ENCODE measurements around the gene GAS5.
A peak's percentile ranks its signal among the peaks of the same experiment; 100 is the strongest.
"Not testable (repeated sequence)": the region's sequence is repeated elsewhere in the genome, so short reads cannot be mapped to it uniquely, and the experiment has no call there.

GAS5 gene

DNA sequence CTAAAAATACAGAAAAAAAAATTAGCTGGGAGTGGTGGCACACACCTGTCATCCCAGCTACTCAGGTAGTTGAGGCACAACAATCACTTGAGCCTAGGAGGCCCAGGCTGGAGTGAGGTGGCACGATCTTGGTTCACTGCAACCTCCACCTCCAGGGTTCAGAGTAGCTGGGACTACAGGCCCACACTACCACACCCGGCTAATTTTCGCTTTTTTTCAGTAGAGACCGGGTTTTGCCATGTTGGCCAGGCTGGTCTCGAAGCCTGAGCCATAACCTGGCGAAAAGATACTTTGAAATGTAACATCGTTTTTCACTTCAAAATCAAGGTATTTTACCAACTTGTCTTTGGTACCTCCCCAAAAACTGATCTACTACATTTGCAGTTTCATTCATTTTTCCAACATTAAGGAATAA lies 6.1 kb downstream of the GAS5 start:
- H3K4me2 ChIP-seq (ENCODE audit: insufficient read depth, low read length, poor library complexity, severe bottlenecking): no peak overlapping the region
- peaks cover 18 to 91% of the 10 kb centered on the region in 2 donors for H3K36me3 ChIP-seq (replicated peaks in 1 of 2; ENCODE audit: control insufficient read depth in 2 of 2, insufficient read depth in 2 of 2, low read length in 2 of 2)

GRCh38 chr1:173860065-173860464 lies 7.7 kb downstream of the GAS5 start:
- Histone ChIP-seq H3K9me3 (replicated peaks in 1 of 2; ENCODE audit: control insufficient read depth in 2 of 2, insufficient read depth in 1 of 2, low read depth in 1 of 2, low read length in 2 of 2) (no peaks in the 10 kb centered on the region), H2BK5ac (ENCODE audit: low read length) (no peak overlapping the region), H2BK120ac (ENCODE audit: low read depth, low read length) (no peak overlapping the region), H4K91ac (ENCODE audit: low read depth, low read length, poor library complexity) (no peak overlapping the region), H3K4me1 (ENCODE audit: control insufficient read depth in 2 of 2, insufficient read depth in 1 of 2, low read depth in 1 of 2, low read length in 2 of 2) (peaks cover 0 to 2% of the 10 kb centered on the region in 2 donors), H2BK15ac (ENCODE audit: low read length) (no peak overlapping the region), H3K23ac (ENCODE audit: low read depth, low read length, poor library complexity) (no peak overlapping the region), H3K9ac (ENCODE audit: low read depth, low read length, poor library complexity) (no peak overlapping the region), H3K27me3 (ENCODE audit: control insufficient read depth in 3 of 3, insufficient read depth in 3 of 3, low read depth in 1 of 3, low read length in 3 of 3) (no peaks in the 10 kb centered on the region), H2AFZ (ENCODE audit: low read length) (no peak overlapping the region), H3K36me3 (replicated peaks in 1 of 2; ENCODE audit: control insufficient read depth in 2 of 2, insufficient read depth in 2 of 2, low read length in 2 of 2) (peaks cover 16 to 91% of the 10 kb centered on the region in 2 donors), H3K27ac (replicated peaks; ENCODE audit: low read length) (no peak overlapping the region), H2AK5ac (ENCODE audit: low read depth, low read length) (no peak overlapping the region), H3K4me2 (ENCODE audit: insufficient read depth, low read length, poor library complexity, severe bottlenecking) (no peak overlapping the region), H3K18ac (ENCODE audit: low read length) (no peak overlapping the region), H3K79me1 (ENCODE audit: low read depth, low read length) (no peaks in the 10 kb centered on the region), H3K4me3 (ENCODE audit: low read length in 2 of 2) (no peak overlapping the region), H3K4ac (ENCODE audit: low read length) (no peak overlapping the region), H3K14ac (ENCODE audit: low read length) (no peak overlapping the region), H2BK12ac (ENCODE audit: low read length) (no peak overlapping the region), H4K8ac (ENCODE audit: low read depth, low read length) (no peak overlapping the region)
- WGBS, 2 donors (ENCODE audit: extremely low coverage in 2 of 2, insufficient read length in 2 of 2, insufficient replicate concordance in 1 of 2): no CpG with 5 or more reads among the region's 1 CpG
- DNase-seq (ENCODE audit: low spot score): no peak

More for the DNA sequence above, 6.1 kb downstream of the GAS5 start:
- Histone ChIP-seq H3K4ac (ENCODE audit: low read length) (no peak overlapping the region), H3K4me3 (ENCODE audit: low read length in 2 of 2) (no peak overlapping the region), H3K18ac (ENCODE audit: low read length) (no peak overlapping the region), H3K14ac (ENCODE audit: low read length) (no peak overlapping the region), H3K9me3 (replicated peaks in 1 of 2; ENCODE audit: control insufficient read depth in 2 of 2, insufficient read depth in 1 of 2, low read depth in 1 of 2, low read length in 2 of 2) (no peaks in the 10 kb centered on the region), H2BK5ac (ENCODE audit: low read length) (no peak overlapping the region), H2AK5ac (ENCODE audit: low read depth, low read length) (no peak overlapping the region), H3K27me3 (ENCODE audit: control insufficient read depth in 3 of 3, insufficient read depth in 3 of 3, low read depth in 1 of 3, low read length in 3 of 3) (no peaks in the 10 kb centered on the region), H4K8ac (ENCODE audit: low read depth, low read length) (no peak overlapping the region), H3K9ac (ENCODE audit: low read depth, low read length, poor library complexity) (no peak overlapping the region), H3K23ac (ENCODE audit: low read depth, low read length, poor library complexity) (peak overlapping the region; percentile 74), H2BK120ac (ENCODE audit: low read depth, low read length) (no peak overlapping the region), H3K27ac (replicated peaks; ENCODE audit: low read length) (no peak overlapping the region), H3K79me1 (ENCODE audit: low read depth, low read length) (no peaks in the 10 kb centered on the region), H4K91ac (ENCODE audit: low read depth, low read length, poor library complexity) (no peak overlapping the region), H2BK15ac (ENCODE audit: low read length) (no peak overlapping the region), H2BK12ac (ENCODE audit: low read length) (no peak overlapping the region), H3K4me1 (ENCODE audit: control insufficient read depth in 2 of 2, insufficient read depth in 1 of 2, low read depth in 1 of 2, low read length in 2 of 2) (peaks cover 4 to 8% of the 10 kb centered on the region in 2 donors), H2AFZ (ENCODE audit: low read length) (no peak overlapping the region)
- DNase-seq (ENCODE audit: low spot score): no peak
- WGBS, 2 donors (ENCODE audit: extremely low coverage in 2 of 2, insufficient read length in 2 of 2, insufficient replicate concordance in 1 of 2): no CpG with 5 or more reads among the region's 7 CpGs

- H4K91ac ChIP-seq (ENCODE audit: low read depth, low read length, poor library complexity); H2BK15ac ChIP-seq (ENCODE audit: low read length); H3K18ac ChIP-seq (ENCODE audit: low read length); H2AFZ ChIP-seq (ENCODE audit: low read length); H4K8ac ChIP-seq (ENCODE audit: low read depth, low read length); H2BK12ac ChIP-seq (ENCODE audit: low read length); H2AK5ac ChIP-seq (ENCODE audit: low read depth, low read length); DNase-seq (ENCODE audit: low spot score); H3K14ac ChIP-seq (ENCODE audit: low read length); H3K4ac ChIP-seq (ENCODE audit: low read length); H3K4me3 ChIP-seq (ENCODE audit: low read length in 2 of 2); H3K9me3 ChIP-seq (replicated peaks in 1 of 2; ENCODE audit: control insufficient read depth in 2 of 2, insufficient read depth in 1 of 2, low read depth in 1 of 2, low read length in 2 of 2); H3K27me3 ChIP-seq (ENCODE audit: control insufficient read depth in 3 of 3, insufficient read depth in 3 of 3, low read depth in 1 of 3, low read length in 3 of 3); H3K9ac ChIP-seq (ENCODE audit: low read depth, low read length, poor library complexity); H3K79me1 ChIP-seq (ENCODE audit: low read depth, low read length); H3K27ac ChIP-seq (replicated peaks; ENCODE audit: low read length); H3K4me1 ChIP-seq (ENCODE audit: control insufficient read depth in 2 of 2, insufficient read depth in 1 of 2, low read depth in 1 of 2, low read length in 2 of 2); H3K4me2 ChIP-seq (ENCODE audit: insufficient read depth, low read length, poor library complexity, severe bottlenecking); H2BK5ac ChIP-seq (ENCODE audit: low read length); H3K23ac ChIP-seq (ENCODE audit: low read depth, low read length, poor library complexity); H2BK120ac ChIP-seq (ENCODE audit: low read depth, low read length): not testable (repeated sequence)
- WGBS, 2 donors (ENCODE audit: extremely low coverage in 2 of 2, insufficient read length in 2 of 2, insufficient replicate concordance in 1 of 2): no CpG with 5 or more reads among the region's 5 CpGs
- peaks cover 12 to 91% of the 10 kb centered on the region in 2 donors for H3K36me3 ChIP-seq (replicated peaks in 1 of 2; ENCODE audit: control insufficient read depth in 2 of 2, insufficient read depth in 2 of 2, low read length in 2 of 2)
Measured at GRCh38 chr1:173859547-173859946, 8.2 kb downstream of the GAS5 start.

- H2AFZ ChIP-seq (ENCODE audit: low read length): no peak overlapping the region
- no peak overlapping the region for H3K27ac ChIP-seq (replicated peaks; ENCODE audit: low read length)
- H4K91ac ChIP-seq (ENCODE audit: low read depth, low read length, poor library complexity): no peak overlapping the region
- no peak overlapping the region for H2BK15ac ChIP-seq (ENCODE audit: low read length)
- no peak overlapping the region for H3K4ac ChIP-seq (ENCODE audit: low read length)
- WGBS, 2 donors (ENCODE audit: extremely low coverage in 2 of 2, insufficient read length in 2 of 2, insufficient replicate concordance in 1 of 2): no CpG with 5 or more reads among the region's 4 CpGs
- no peak overlapping the region for H4K8ac ChIP-seq (ENCODE audit: low read depth, low read length)
- no peak overlapping the region for H2BK5ac ChIP-seq (ENCODE audit: low read length)
- H3K4me1 ChIP-seq (ENCODE audit: control insufficient read depth in 2 of 2, insufficient read depth in 1 of 2, low read depth in 1 of 2, low read length in 2 of 2): peaks cover 0 to 8% of the 10 kb centered on the region in 2 donors
- H3K79me1 ChIP-seq (ENCODE audit: low read depth, low read length): no peaks in the 10 kb centered on the region
- H3K18ac ChIP-seq (ENCODE audit: low read length): no peak overlapping the region
- H3K14ac ChIP-seq (ENCODE audit: low read length): no peak overlapping the region
- H2AK5ac ChIP-seq (ENCODE audit: low read depth, low read length): no peak overlapping the region
- peaks cover 10 to 91% of the 10 kb centered on the region in 2 donors for H3K36me3 ChIP-seq (replicated peaks in 1 of 2; ENCODE audit: control insufficient read depth in 2 of 2, insufficient read depth in 2 of 2, low read length in 2 of 2)
- no peak overlapping the region for H2BK120ac ChIP-seq (ENCODE audit: low read depth, low read length)
- H3K27me3 ChIP-seq (ENCODE audit: control insufficient read depth in 3 of 3, insufficient read depth in 3 of 3, low read depth in 1 of 3, low read length in 3 of 3): no peaks in the 10 kb centered on the region
- no peaks in the 10 kb centered on the region for H3K9me3 ChIP-seq (replicated peaks in 1 of 2; ENCODE audit: control insufficient read depth in 2 of 2, insufficient read depth in 1 of 2, low read depth in 1 of 2, low read length in 2 of 2)
- H3K9ac ChIP-seq (ENCODE audit: low read depth, low read length, poor library complexity): no peak overlapping the region
- no peak overlapping the region for H2BK12ac ChIP-seq (ENCODE audit: low read length)
- H3K4me2 ChIP-seq (ENCODE audit: insufficient read depth, low read length, poor library complexity, severe bottlenecking): no peak overlapping the region
- H3K4me3 ChIP-seq (ENCODE audit: low read length in 2 of 2): no peak overlapping the region
- H3K23ac ChIP-seq (ENCODE audit: low read depth, low read length, poor library complexity): no peak overlapping the region
- DNase-seq (ENCODE audit: low spot score): no peak
Measured at GRCh38 chr1:173857363-173857917, 10.3 kb downstream of the GAS5 start.

All from neuronal stem cell (in vitro differentiated cells).